SU-DHL-6 (cell line): ENCODE data around the gene DOCK10.

Experiments used
- H2AFZ ChIP-seq: fragments of 200-600 bp; sonication (generic); 2 replicates; pipeline ENCODE4 v1.6.1; 2014; ENCODE audit warnings: low read depth, mild to moderate bottlenecking, moderate library complexity, mixed read lengths, antibody characterized with exemption, low read length; ENCODE audit not compliant: severe bottlenecking
- H3F3A ChIP-seq: fragments of 200-600 bp; shearing (Covaris generic); 2 replicates; pipeline ENCODE4 v1.6.0; 2016; ENCODE audit warnings: antibody characterized with exemption, mild to moderate bottlenecking; ENCODE audit not compliant: insufficient read depth
- H3K27ac ChIP-seq: fragments of 200-600 bp; sonication (generic); 2 replicates; pipeline ENCODE4 v1.5.1; 2016; ENCODE audit warnings: low read depth, mild to moderate bottlenecking, low read length, moderate library complexity, mixed read lengths
- H3K27me3 ChIP-seq: fragments of 200-600 bp; sonication (generic), shearing (Covaris generic); 2 replicates; pipeline ENCODE4 v1.6.0; 2014; ENCODE audit warnings: mild to moderate bottlenecking, low read length
- H3K36me3 ChIP-seq: fragments of 200-600 bp; sonication (generic); 2 replicates; pipeline ENCODE4 v1.6.1; 2014; ENCODE audit warnings: mild to moderate bottlenecking, low read length, mixed read lengths
- H3K4me2 ChIP-seq: fragments of 300-600, 200-600 bp; shearing (Covaris generic), sonication (generic); 2 replicates; pipeline ENCODE4 v1.6.0; 2014; ENCODE audit warnings: low read length, low read depth, mild to moderate bottlenecking; ENCODE audit not compliant: poor library complexity, severe bottlenecking
- H3K4me3 ChIP-seq: fragments of 200-600 bp; sonication (generic); 2 replicates; pipeline ENCODE4 v1.5.1; 2014; ENCODE audit warnings: antibody characterized with exemption, low read length, mild to moderate bottlenecking, mixed read lengths; ENCODE audit not compliant: insufficient read depth, poor library complexity, severe bottlenecking
- H3K79me2 ChIP-seq: fragments of 200-600 bp; sonication (generic); 2 replicates; pipeline ENCODE4 v1.6.1; 2014; ENCODE audit warnings: mild to moderate bottlenecking, low read length, moderate library complexity; ENCODE audit not compliant: insufficient read depth
- H3K9ac ChIP-seq: fragments of 200-600 bp; sonication (generic); 2 replicates; pipeline ENCODE4 v1.7.0; 2014; ENCODE audit warnings: mild to moderate bottlenecking, low read length
- H3K9me2 ChIP-seq: fragments of 200-600 bp; sonication (generic); replicated peaks from 2 replicates; pipeline ENCODE4 v1.6.1; 2014; ENCODE audit warnings: low read length; ENCODE audit not compliant: insufficient read depth
- H3K9me3 ChIP-seq: fragments of 200-600 bp; sonication (generic); 2 replicates; pipeline ENCODE4 v1.6.1; 2014; ENCODE audit warnings: low read length, mixed read lengths; ENCODE audit not compliant: insufficient read depth
- H4K20me1 ChIP-seq: fragments of 200-600 bp; sonication (generic); 2 replicates; pipeline ENCODE4 v1.6.1; 2014; ENCODE audit warnings: low read depth, mild to moderate bottlenecking, antibody characterized with exemption, low read length, moderate library complexity, mixed read lengths
- CTCF ChIP-seq: fragments of 200-600 bp; sonication (generic); IDR thresholded peaks from one replicate; pipeline ENCODE4 v1.5.1; 2017; ENCODE audit warnings: antibody characterized with exemption, mild to moderate bottlenecking, low read length, moderate library complexity; ENCODE audit not compliant: insufficient read depth, poor library complexity, severe bottlenecking
- EZH2phosphoT487 ChIP-seq: fragments of 200-600 bp; sonication (generic), shearing (Covaris generic); conservative IDR thresholded peaks from 2 replicates; pipeline ENCODE4 v1.6.1; 2018; ENCODE audit warnings: mild to moderate bottlenecking, antibody characterized with exemption, low read length, moderate library complexity, mixed read lengths

Gene DOCK10

GRCh38 chr2:224887141-224887540, 155.1 kb downstream of the DOCK10 start:
- no peaks in the 10 kb centered on the region for H3K36me3 ChIP-seq
- H3K27me3 ChIP-seq, result no peaks in the 10 kb centered on the region
- no peak overlapping the region for H2AFZ ChIP-seq
- no peaks in the 10 kb centered on the region for H3K9me3 ChIP-seq
- H3K9me2 ChIP-seq, result no peaks in the 10 kb centered on the region
- H3K79me2 ChIP-seq, result no peaks in the 10 kb centered on the region
- H3K27ac ChIP-seq, result no peak overlapping the region
- H4K20me1 ChIP-seq, result no peaks in the 10 kb centered on the region
- no peak overlapping the region for H3K4me3 ChIP-seq
- TF ChIP-seq EZH2phosphoT487 (no peak), CTCF (no peak)
- no peak overlapping the region for H3K9ac ChIP-seq
- H3F3A ChIP-seq, result no peaks in the 10 kb centered on the region
- H3K4me2 ChIP-seq, result no peak overlapping the region

DNA sequence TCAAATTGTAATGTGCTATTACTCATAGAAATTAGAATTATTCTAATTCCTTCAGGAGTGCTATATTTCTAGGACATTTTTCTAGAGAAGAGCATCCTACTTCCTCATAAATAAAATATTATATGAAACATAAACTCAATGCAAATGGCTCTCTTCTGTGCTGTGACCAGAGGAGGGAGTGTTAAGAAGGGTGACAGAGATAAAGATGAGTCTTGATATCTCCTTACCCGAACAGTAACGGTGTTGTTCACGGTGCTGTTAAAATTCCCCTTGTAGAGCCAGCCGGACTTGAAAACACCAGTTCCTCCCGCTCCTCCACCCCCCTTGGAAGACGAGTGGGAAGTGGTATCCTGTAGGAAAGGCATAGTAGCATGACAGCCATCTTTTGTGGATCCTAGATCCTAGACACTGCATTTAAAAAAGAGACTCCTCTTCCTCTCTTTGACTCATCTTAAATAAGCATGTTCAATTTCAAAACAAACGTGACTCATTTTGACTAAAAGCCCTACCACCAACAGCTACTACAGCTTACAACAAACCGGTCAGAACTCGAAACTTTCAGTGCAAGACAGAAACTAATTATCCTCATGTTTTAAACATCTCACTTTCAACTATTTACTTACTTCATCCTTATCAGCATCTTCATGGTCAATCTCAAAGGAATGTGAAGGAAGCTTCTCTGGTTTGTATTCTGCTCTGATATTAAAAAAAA, 156.3 kb downstream of the DOCK10 start:
- Histone ChIP-seq H3K27me3 (no peaks in the 10 kb centered on the region), H3K27ac (no peak overlapping the region), H3K9me2 (no peaks in the 10 kb centered on the region), H3K9me3 (no peaks in the 10 kb centered on the region), H2AFZ (no peak overlapping the region), H4K20me1 (no peaks in the 10 kb centered on the region), H3K4me2 (no peak overlapping the region), H3K4me3 (no peak overlapping the region), H3K36me3 (no peaks in the 10 kb centered on the region), H3K9ac (no peak overlapping the region), H3F3A (no peaks in the 10 kb centered on the region), H3K79me2 (no peaks in the 10 kb centered on the region)
- TF ChIP-seq CTCF (no peak), EZH2phosphoT487 (no peak)

DNA sequence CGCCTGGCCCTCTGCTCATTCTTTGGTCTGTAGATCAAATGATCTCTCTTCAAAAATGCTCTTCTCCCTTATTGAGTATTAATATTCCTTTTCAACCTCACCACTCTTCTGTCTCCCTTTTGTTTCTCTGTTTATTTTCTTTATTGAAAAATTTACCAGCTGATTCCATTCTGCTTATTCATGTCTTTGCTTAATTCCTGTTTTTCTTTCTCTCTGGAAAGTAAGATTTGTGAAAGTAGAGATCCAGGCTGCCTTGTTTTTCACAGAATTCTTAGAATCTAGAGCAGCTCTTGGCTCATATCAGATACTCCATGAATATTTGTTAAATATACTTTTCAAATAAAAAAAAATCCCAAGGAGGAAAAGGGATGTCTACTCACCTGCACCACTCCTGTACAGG, 157.0 kb downstream of the DOCK10 start:
- Histone ChIP-seq H3K36me3 (no peaks in the 10 kb centered on the region), H3K27ac (no peak overlapping the region), H3K9me3 (no peaks in the 10 kb centered on the region), H3K9ac (no peak overlapping the region), H3K4me2 (no peak overlapping the region), H3F3A (no peaks in the 10 kb centered on the region), H3K9me2 (no peaks in the 10 kb centered on the region), H3K4me3 (no peak overlapping the region), H3K27me3 (no peaks in the 10 kb centered on the region), H3K79me2 (no peaks in the 10 kb centered on the region), H2AFZ (no peak overlapping the region), H4K20me1 (no peaks in the 10 kb centered on the region)
- TF ChIP-seq CTCF, result no peak
- TF ChIP-seq EZH2phosphoT487, result no peak
